Loucy (cell line): ENCODE results near the gene SLC25A30.

Experiments
- EZH2phosphoT487 ChIP-seq: fragments of 200-600 bp; IDR thresholded peaks from 2 replicates; pipeline ENCODE4 v1.6.1; 2018; ENCODE audit warnings: antibody characterized with exemption, mild to moderate bottlenecking, moderate library complexity, borderline replicate concordance
- TF ChIP-seq, protein P1 (sequence below): fragments of 200-600 bp; sonication (generic); conservative IDR thresholded peaks from 2 replicates; pipeline ENCODE4 v1.5.1; 2014; ENCODE audit warnings: mild to moderate bottlenecking, antibody characterized with exemption, low read length

DNA sequence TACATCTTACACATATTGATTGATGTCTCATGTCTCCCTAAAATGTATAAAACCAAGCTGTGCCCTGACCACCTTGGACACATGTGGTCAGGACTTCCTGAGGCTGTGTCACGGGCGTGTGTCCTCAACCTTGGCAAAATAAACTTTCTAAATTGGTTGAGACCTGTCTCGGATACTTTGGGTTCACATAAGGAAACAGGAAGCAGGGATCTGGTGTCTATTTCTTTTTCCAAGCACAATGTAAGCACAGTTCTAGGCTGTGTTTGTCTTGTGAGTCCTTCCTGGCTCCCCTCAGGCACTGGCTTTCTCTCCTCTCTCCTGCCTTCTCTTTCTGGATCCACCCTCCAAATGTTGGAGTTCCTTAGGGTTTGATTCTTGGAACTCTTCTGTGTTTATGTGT lies 49.6 kb downstream of the SLC25A30 start:
- TF ChIP-seq, protein P1, sequence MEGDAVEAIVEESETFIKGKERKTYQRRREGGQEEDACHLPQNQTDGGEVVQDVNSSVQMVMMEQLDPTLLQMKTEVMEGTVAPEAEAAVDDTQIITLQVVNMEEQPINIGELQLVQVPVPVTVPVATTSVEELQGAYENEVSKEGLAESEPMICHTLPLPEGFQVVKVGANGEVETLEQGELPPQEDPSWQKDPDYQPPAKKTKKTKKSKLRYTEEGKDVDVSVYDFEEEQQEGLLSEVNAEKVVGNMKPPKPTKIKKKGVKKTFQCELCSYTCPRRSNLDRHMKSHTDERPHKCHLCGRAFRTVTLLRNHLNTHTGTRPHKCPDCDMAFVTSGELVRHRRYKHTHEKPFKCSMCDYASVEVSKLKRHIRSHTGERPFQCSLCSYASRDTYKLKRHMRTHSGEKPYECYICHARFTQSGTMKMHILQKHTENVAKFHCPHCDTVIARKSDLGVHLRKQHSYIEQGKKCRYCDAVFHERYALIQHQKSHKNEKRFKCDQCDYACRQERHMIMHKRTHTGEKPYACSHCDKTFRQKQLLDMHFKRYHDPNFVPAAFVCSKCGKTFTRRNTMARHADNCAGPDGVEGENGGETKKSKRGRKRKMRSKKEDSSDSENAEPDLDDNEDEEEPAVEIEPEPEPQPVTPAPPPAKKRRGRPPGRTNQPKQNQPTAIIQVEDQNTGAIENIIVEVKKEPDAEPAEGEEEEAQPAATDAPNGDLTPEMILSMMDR: no peak
- TF ChIP-seq EZH2phosphoT487: no peak
